Mucosa of descending colon (tissue), 3 donors: ENCODE measurements around the gene PIF1. TPM values are rescaled to one million over a fixed set of nuclear protein-coding genes. Genes with fewer than 3 reads are reported as not detected.

Experiments
- ATAC-seq: fragments of 200-7000 bp; cut with Tn5 transposase; one replicate; pipeline ENCODE4 v1.9.1; 2020; ENCODE audit warnings: mild to moderate bottlenecking, moderate library complexity
- DNase-seq, 3 donors: peaks; one replicate each; pipeline ENCODE4 v3.0.0-alpha.2; 2020
- H3K36me3 ChIP-seq: fragments of 200-600 bp; one replicate; pipeline ENCODE4 v1.8.0; 2021; ENCODE audit warnings: low read depth, mild to moderate bottlenecking
- H3K4me1 ChIP-seq: fragments of 200-600 bp; one replicate; pipeline ENCODE4 v1.8.0; 2021; ENCODE audit warnings: low read depth, mild to moderate bottlenecking
- H3K4me3 ChIP-seq: fragments of 200-600 bp; one replicate; pipeline ENCODE4 v1.8.0; 2021; ENCODE audit warnings: mild to moderate bottlenecking
- H3K9me3 ChIP-seq: fragments of 200-600 bp; one replicate; pipeline ENCODE4 v1.8.0; 2021; ENCODE audit warnings: mild to moderate bottlenecking
- intact Hi-C, 2 donors: fragments of 100-400 bp; cut with DNase I in 1 of 2; cut with micrococcal nuclease in 1 of 2; formaldehyde crosslinking; loops; one replicate each; pipeline versions ENCODE4 v1.11.0 to v1.11.1; 2022; cut with DNase I, micrococcal nuclease
- total RNA-seq, 3 donors: library from RNA; stranded (reverse); fragmentation: NEBNext Ultra II Directional in 2 of 3; extraction: Animal tissue kit (Norgen Biotek cat#: 25700) in 2 of 3; gene quantifications; one replicate each; pipeline versions ENCODE4 v1.2.1 to v1.2.4, GENCODE V29; 2021 to 2023
- TF ChIP-seq, protein P1 (sequence below): fragments of 200-600 bp; IDR thresholded peaks from one replicate; pipeline ENCODE4 v1.8.0; 2022; ENCODE audit warnings: antibody characterized with exemption, mild to moderate bottlenecking
- donor health status: DM: no; HTN: no; CAD: no; lungs with moderate emphysema.
- donor health status: DM: no; HTN: no; CAD: no.
- donor health status: DM: no; HTN: yes; CAD: no.

PIF1 gene
- total RNA-seq, 3 donors from 2014 or later = 2.6 to 10.4 (median 5.0) TPM

DNA sequence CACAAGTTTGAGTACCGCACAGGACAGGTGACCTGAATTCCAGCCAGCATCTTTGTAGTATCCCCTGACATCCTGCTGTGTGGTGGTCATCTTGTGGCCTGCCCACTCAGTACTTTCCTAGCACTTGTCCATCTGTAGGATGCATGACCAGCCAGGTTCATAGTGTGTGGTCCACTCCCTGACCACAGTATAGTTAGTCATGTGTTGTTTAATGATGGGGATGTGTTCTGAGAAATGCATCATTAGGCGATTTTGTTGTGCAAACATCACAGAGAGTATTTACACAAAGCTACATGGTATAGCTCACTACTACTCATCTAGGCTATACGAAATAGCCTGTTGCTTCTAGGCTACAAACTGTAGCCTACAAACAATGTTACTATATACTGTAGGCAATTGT lies 33.2 kb downstream of the PIF1 start:
- intact Hi-C loops = no loop called here
- Histone ChIP-seq H3K4me1 (no peaks in the 10 kb centered on the region), H3K36me3 (no peaks in the 10 kb centered on the region), H3K9me3 (no peaks in the 10 kb centered on the region), H3K4me3 (no peak overlapping the region)
- DNase-seq = no peak
- no peak for ATAC-seq
- TF ChIP-seq, protein P1, sequence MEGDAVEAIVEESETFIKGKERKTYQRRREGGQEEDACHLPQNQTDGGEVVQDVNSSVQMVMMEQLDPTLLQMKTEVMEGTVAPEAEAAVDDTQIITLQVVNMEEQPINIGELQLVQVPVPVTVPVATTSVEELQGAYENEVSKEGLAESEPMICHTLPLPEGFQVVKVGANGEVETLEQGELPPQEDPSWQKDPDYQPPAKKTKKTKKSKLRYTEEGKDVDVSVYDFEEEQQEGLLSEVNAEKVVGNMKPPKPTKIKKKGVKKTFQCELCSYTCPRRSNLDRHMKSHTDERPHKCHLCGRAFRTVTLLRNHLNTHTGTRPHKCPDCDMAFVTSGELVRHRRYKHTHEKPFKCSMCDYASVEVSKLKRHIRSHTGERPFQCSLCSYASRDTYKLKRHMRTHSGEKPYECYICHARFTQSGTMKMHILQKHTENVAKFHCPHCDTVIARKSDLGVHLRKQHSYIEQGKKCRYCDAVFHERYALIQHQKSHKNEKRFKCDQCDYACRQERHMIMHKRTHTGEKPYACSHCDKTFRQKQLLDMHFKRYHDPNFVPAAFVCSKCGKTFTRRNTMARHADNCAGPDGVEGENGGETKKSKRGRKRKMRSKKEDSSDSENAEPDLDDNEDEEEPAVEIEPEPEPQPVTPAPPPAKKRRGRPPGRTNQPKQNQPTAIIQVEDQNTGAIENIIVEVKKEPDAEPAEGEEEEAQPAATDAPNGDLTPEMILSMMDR = no peak

DNA sequence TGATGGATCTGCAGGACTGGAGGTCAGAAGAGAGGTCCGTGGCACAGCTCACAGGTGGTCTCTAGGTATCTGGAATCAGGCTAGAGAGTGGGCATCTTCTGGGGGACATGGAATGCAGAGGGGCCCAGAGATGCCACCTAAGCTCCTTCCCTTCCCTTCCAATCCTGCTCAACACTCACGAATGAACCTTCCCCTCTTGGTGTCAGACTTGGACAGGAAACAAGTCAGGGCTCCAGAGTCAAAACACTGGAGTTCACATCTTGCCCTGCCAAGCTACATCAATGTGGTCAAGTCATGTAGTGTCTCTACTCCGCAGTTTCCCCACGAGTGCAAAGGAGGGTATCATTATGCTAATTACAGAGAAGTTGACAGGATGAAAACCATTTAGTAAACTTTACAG lies 34.0 kb downstream of the PIF1 start:
- Histone ChIP-seq H3K4me1 (no peaks in the 10 kb centered on the region), H3K9me3 (no peaks in the 10 kb centered on the region), H3K36me3 (no peaks in the 10 kb centered on the region), H3K4me3 (no peak overlapping the region)
- TF ChIP-seq, protein P1 = no peak
- intact Hi-C loops = no loop called here
- no peak for ATAC-seq
- DNase-seq = no peak

DNA sequence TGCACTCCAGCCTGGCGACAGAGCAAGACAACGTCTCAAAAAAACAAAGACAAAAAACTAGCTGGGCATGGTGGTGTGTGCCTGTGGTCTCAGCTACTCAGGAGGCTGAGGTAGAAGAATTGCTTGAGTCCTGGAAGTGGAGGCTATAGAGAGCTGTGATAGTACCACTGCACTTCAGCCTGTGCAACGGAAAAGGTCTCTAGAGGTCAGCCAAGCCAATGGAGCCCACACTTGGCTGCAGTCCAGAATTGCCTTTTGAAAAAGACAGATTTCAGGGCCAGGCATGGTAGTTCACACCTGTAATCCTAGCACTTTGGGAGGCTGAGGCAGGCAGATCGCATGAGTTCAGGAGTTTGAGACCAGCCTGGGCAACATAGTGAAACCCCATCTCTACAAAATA lies 41.7 kb downstream of the PIF1 start:
- no peaks in the 10 kb centered on the region for H3K4me1 ChIP-seq
- TF ChIP-seq, protein P1 = no peak
- DNase-seq (no peak), ATAC-seq (no peak)
- H3K4me3 ChIP-seq = no peak overlapping the region
- H3K9me3 ChIP-seq = no peaks in the 10 kb centered on the region
- H3K36me3 ChIP-seq = no peaks in the 10 kb centered on the region
- intact Hi-C loops = no loop called here

DNA sequence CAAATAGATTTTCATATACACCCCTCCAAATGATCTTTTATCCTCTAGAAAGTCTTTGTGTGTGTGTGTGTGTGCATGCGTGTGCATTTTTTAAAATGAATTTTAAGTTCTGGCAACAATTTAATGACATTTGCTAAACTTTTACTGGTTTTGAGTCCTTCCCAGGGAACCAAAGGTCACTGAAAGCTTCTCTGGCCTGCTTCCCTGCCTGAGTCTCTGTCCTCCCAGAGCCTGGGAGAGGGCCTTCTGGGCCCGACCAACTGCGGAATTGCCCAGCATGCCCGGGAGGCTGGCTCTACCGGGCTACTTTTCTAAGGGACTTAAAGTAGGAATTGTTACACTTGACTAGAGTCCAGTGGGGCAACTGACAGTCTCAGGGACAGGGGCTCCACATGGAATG lies 42.7 kb downstream of the PIF1 start:
- Histone ChIP-seq H3K9me3 (no peaks in the 10 kb centered on the region), H3K4me3 (no peak overlapping the region), H3K36me3 (no peaks in the 10 kb centered on the region), H3K4me1 (no peaks in the 10 kb centered on the region)
- TF ChIP-seq, protein P1 = no peak
- ATAC-seq = no peak
- DNase-seq = no peak
- intact Hi-C loops = no loop called here

DNA sequence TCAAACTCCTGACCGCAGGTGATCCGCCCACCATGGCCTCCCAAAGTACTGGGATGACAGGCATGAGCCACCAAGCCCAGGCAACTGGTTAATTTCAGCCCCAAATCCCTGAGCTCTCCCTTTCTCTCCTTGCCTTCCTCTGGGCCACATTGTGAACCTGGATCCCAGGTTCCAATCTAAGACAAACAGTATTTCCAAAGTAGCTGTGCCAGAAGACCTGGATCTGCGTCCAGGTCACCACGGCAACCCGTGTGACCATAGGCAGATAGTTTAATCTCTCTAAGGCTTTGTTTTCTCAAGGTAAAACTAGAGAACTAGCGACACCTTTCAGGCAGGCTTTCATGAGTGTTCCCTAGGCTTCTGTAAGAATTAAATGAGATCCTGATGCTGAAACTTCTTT lies 44.1 kb downstream of the PIF1 start:
- no peaks in the 10 kb centered on the region for H3K36me3 ChIP-seq
- no peaks in the 10 kb centered on the region for H3K4me1 ChIP-seq
- H3K4me3 ChIP-seq = no peak overlapping the region
- H3K9me3 ChIP-seq = no peaks in the 10 kb centered on the region
- TF ChIP-seq, protein P1 = no peak
- no peak for ATAC-seq
- no peak for DNase-seq
- intact Hi-C loops = no loop called here

DNA sequence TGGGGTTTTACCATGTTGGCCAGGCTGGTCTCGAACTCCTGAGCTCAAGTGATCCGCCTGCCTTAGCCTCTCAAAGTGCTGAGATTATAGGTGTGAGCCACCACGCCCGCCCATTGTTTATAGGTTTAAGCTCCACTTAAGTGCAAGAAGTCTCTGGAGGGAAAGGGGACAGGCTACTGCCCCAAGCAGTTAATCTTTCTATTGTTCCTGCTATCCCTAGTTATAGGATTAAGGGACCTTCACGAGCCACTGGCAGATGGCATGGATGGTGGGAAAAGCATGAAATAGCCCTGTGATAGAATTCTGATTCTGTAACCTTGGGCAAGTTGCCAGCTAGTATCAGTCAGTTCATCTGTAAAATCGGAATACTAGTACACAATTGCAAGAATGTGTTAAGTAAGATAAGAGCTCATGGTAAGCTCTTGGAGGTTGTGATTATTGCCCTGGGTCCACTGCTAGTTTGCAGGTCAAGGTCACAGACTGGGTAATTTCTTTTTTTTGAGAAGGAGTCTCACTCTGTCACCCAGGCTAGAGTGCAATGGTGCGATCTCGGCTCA lies 44.8 kb downstream of the PIF1 start:
- H3K4me3 ChIP-seq = no peak overlapping the region
- H3K4me1 ChIP-seq = no peaks in the 10 kb centered on the region
- TF ChIP-seq, protein P1 = no peak
- intact Hi-C loops = no loop called here
- H3K36me3 ChIP-seq = no peaks in the 10 kb centered on the region
- DNase-seq (no peak), ATAC-seq (no peak)
- no peaks in the 10 kb centered on the region for H3K9me3 ChIP-seq
